GM18870 (cell line): ENCODE results near the gene PHACTR3.

Experiments
- ATAC-seq: cut with Tn5 transposase; IDR thresholded peaks from one replicate; pipeline ENCODE4 v1.9.1; 2021; ENCODE audit warnings: moderate library complexity; ENCODE audit not compliant: unreplicated experiment

Gene PHACTR3

DNA sequence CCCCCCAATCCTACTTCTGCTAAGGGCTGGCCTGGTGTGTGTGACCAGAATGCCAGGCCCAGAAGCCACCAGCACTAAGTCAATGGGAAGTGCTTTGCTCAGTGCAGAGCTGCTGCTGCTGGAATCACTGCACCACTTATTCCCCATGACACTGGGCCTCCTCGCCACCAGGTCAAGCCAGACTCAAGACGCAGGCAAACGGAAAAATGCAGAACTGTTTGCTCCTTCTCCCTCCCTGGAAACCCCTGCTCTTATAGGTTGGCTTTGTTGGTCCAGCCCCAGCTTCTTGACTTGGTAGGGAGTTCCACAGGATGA is 121.9 kb downstream of the PHACTR3 start:
- ATAC-seq = no peak

DNA sequence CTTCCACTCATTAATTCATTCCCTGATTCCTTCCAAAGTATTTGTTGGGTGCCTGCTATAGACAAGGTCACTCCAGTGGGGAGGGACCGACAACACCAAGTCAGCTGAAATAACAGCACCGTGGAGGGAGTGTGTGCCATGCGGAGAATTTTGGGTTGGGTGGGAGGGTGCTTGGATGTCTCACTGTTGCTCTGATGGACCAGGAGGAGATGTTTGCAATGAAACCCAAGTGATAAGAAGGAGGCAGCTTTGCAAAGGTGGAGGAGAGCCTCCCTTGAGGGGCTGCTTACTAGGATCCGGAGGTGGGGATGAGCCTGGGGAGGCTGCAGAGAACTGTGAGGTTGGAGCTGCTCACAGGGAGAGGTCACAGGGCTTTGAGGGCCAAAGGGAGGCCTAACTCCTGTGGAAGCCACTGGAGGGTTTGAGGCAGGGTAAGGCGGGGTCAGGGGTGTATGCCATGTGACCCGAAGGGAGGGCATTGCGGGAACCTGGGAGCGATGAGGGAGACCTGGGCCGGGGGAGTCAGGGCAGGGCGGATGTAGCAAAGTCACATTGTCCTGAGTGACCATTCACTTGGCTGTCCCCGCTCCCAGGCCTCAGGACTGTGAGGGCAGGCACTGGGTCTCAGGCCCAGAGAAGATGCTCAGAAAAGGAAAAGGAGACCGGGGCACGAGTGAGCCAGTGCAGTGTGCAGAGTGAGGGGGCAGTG is 124.5 kb downstream of the PHACTR3 start:
- no peak for ATAC-seq

DNA sequence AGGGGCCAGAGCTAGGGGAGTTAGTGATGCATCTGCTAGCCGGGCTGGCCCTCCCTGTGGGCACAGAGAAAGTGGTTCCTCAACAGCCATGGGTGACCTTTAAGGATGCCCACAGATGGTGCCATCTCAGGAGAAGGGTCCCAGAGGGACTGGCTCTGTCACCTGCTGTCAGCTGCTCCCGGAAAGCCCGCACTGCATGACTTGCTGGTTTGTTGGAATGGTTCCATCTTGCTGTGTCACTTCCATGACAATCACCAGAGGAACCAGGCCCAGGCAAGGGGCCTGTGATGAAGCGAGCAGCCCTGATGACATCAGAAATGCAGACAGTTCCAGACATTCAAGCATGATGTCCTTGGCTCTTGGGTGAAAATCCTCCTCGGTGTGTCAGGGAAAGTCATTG is 125.2 kb downstream of the PHACTR3 start:
- no peak for ATAC-seq

DNA sequence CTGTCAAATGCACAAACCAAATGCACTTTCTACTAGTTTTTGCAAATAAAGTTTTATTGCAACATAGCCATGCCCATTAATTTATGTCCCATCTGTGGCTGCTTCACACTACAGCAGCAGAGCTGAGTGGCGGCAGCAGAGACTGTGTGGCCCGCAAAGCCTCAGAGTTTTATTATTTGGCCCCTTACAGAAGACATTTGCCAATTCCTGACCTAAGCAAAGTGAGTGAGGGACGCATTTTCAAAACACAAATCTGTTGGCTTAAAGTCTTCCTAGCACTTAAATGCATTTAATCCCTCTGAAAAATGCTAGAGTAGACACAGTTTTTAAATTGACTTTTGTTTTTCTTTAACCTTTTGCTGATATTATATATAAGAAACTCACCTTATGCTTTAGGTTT is 126.4 kb downstream of the PHACTR3 start:
- no peak for ATAC-seq

DNA sequence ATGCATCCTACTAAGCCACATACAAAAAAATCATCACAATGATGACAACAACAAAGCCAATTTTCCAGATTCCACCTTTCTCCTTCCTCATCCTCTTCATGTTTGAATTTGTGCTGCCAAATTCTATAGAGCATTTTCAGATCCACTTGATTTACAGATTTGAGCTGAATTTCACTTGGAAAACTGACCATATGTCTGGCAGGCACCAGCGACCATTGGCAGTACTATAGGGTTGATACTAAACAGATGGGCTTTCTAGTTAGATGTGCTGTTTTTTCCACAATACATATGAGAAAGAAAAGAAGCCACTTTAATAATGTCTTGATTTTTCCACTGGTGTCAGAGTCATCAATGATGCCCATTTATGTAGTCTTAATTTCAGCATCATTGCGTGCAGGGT is 127.0 kb downstream of the PHACTR3 start:
- ATAC-seq = no peak

DNA sequence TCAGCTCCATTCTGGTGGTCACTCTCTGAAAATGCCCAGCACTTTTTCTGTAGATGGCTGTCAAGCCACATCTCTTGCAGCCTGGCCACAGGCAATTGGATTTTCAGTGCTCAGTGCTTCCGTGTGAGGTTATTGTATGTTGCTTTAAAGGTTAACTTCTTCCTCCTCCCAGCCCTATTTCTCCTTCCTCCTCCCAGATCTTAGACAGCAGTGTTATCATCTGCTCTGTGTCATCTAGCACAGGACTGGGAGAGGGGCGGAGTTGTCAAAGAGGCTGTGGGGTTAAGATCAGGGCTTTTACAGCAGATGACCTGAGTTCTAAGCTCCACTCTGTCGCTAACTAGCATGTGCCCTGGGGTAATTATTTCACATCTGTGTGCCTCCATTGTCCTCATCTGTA is 129.0 kb downstream of the PHACTR3 start:
- ATAC-seq = no peak

DNA sequence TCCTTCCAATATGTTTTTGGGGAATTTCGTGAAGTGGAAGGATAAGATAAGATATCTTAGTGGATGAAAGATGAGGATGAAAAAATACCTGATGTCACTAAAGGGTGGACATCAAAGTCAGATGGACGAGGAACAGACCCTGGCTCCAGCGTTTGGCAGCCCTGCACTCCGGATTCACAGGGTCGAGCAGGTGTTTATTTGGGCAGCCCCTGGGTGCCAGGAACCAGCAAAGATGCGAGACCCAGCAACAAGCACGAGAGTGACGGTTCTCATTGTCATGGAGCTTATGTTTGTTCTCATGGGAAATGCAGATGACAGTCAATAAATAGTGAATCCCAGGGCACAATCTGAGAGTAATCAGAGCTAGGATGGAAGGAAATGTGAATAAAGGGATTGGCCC is 131.1 kb downstream of the PHACTR3 start:
- ATAC-seq = no peak

DNA sequence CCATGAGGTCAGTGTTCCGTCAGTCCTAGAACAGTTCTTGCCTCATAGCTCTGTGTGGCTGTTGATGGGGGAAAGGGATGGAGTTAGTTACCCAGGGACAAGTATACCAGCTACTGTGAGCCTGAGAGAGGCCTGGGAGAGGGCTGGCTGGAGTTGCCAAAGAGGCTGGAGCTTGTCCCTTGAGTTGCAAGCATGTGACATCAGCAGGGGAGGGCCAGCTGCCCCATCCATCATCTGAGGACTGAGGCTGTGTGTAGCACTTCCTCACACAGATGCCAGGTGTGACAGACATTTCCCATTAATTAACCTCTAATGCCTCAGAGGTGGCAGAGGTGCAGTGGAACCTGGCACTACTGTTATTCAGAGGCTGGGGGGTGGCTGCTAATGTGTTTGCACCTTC is 131.6 kb downstream of the PHACTR3 start:
- no peak for ATAC-seq

DNA sequence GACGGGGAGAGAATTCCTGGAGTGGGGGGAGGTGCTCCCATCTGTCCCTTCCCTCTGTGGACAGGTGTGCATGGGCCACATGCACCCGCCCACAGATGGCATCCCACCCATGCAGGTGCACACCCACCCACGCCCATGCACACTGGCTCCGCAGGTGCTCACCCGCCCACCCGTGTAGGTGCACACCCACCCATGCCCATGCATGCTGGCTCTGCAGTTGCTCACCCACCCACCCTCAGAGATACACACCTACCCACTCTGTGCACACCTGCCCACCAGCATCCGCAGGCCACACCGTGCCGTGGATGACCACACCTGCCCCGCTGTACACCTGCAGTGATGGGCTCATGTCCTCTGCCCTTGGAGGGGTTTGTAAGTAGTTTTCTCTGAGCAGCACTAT is 132.0 kb downstream of the PHACTR3 start:
- no peak for ATAC-seq

DNA sequence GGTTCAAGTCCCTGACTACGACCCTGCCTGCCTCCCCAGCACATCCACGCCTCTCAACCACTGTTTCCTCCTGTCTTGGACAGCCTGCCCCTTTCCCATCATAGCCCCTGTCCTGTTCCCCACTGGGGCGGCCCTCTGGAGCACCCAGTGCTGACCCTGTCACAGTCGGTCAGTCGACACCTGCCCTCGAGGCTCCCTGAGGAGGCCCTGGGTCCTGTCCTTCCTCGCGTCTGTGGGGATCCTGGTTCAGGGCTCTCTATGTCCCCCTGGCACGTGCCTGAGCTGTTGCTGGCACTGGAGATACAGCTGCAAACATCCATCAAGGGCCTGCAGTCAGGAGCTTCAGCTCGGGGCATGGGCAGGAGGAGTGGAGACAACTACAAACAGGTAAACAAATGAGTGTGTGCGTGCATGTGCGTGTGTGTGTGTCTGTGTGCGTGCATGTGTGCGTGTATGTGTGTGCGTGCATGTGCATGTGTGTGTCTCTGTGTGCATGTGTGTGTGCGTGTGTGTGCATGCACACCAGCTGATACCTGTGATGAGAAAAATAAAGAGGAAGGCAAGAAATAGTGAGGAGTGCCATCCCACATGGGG is 132.8 kb downstream of the PHACTR3 start:
- no peak for ATAC-seq

DNA sequence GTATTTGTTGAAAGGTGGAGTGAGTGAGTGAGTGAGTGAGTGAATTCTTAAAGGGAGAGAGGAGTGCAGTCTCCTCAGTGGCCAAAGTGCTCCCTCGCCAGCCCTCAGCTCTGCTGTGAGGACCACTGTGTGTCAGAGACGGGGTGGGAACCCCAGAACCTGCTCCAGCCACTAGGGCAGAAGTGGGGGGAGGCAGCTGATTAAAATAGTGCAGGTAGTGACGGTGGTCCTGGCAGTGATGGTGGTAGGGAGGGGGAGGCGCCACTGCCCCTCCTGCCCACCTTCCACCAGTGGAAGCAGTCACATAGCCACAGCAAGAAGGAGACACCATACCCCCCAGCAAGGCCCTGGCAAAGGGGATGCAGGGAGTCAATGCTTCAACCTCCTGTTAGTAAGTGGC is 133.5 kb downstream of the PHACTR3 start:
- no peak for ATAC-seq

DNA sequence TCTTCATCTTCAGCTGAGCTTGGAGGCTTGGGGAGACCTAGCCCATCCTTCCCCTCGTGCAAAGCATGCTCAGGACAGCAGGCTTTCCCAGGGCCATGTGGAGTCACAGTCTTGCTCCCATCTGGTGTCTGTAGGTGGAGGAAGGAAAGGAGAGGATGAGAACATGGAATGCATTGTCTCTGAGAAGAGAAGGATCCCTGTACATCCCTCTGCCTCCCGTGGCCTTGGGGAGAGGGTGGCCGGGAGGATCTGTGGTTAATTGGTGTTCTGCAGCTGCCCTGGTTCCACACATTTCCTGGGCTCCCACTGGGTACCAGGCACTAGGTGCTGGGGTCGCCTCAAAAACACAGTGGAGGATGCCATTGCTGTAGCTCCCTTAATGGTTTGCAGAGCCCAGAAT is 134.5 kb downstream of the PHACTR3 start:
- no peak for ATAC-seq

DNA sequence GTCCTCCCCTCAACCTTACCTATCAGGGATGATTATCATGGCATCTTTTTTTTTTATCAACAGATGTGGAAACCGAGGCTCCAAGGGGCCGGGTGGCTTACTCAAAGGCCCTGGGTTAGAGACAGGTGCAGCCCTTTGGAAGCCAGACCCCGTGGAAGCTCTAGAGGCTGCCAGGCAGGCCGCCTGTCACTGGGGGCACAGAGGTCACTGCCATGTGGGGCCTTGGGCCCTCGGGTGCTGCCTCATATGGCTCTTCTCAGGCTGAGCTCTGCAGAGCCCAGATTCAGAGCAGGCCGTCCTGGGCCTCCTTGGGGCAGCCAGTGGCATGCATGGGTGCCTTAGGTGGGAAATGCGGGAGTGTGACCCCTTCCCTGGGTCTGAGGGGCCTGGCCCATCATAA is 136.3 kb downstream of the PHACTR3 start:
- no peak for ATAC-seq

DNA sequence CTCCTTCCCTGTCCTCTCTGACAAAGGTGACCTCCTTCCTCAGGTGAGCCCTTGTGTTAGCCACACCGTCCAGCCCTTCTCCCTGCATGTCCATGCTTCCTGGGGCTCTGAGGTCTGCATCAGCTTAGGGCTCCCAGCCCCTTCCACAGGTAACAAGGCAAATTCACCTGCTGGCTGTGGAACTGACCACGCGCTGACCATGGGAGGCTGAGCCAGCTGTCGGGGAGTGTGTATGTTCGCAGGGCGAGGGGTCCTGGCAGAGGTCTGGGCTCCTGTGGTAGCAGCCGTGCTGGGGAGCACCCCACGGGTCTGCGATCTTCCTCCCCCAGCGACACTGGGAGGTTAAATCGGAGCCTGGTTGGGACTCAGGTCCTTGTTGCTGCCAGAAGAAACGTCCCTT is 136.7 kb downstream of the PHACTR3 start:
- no peak for ATAC-seq

DNA sequence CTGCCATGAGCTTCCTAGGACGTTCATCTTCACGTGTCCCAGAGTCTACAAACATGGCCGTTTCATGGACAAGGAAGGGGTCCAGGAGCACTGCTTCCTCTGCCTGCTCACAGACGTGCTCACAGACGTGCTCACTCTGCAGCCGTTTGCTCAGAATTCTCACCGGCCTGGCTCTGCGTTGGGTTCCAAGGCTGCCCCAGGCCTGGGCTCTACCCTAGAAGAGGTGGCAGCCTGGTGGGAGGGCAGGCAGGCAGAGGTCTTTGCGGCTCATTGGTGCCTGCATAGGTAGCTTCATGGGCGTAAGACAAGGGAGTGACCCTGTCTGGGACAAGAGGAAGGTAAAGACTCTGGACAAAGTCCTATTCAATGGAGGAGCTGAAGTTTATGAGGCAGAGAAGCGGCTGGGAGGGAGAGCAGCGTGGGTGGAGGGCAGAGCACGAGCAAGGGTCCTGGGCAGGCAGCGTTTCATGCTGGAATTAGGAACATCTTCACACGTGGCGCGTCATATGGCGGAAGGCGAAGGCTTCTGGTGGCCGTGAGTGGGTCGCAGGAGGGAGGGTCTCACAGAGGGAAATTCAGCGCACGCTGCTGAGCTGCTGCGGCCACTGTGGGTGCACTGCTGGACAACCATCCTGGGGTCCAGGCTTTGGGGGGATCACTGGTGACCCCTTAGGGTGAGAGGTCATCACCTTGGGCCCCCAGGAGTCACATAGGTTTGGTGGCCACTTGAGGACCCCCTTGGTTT is 138.2 kb downstream of the PHACTR3 start:
- ATAC-seq = no peak

DNA sequence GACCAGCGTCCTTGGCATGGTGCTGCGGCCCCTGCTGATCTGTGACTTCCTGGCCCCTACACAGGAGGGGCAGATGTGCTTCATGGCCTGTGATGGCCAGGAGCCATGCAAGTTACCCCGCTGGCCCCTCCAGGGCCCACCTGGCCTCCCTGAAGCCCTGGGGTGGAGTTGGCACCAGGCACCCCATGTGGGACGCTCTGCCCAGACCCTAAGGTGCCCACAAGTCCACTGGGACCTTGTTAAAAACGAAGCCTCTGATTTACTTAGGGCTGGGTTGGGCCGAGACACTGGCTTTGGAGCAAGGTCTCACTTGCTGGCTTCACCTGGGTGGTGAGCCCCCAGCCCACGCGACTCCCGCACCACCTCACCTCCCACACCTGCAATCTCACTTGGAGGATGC is 139.0 kb downstream of the PHACTR3 start:
- no peak for ATAC-seq

DNA sequence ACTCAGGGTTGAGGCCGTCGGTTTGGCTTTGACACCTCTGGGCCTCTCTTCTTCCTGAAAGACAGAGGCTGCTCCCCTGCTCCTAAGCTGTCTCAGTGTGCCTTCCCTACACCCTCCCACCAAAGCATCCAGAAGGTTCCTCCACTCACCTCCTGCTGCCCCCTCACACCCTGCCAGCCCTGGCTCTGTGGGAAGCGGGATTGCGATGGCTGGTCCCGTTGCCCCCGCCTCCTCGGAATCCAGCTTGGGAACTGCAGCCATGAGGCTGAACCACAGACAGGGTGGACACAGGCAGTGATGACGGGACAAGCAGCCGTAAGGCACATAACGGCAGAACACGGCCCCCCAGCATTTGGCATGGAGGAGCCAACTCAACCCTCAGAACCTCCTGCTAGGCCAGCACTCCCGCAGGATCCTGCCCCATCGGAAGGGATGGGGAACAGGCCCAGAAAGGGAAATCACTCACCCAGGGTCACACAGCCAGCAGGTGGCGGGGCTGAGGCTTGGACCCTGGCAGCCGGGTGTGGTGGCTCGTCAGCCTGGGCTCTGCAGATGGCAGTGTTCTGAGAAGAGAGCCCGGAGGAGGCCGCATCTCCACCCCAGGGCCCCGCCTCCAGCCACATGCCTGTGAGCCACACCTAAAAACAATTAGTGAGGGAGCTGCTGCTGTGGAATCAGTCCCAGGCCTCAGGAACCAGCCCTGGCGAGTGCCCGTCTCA is 139.6 kb downstream of the PHACTR3 start:
- no peak for ATAC-seq

DNA sequence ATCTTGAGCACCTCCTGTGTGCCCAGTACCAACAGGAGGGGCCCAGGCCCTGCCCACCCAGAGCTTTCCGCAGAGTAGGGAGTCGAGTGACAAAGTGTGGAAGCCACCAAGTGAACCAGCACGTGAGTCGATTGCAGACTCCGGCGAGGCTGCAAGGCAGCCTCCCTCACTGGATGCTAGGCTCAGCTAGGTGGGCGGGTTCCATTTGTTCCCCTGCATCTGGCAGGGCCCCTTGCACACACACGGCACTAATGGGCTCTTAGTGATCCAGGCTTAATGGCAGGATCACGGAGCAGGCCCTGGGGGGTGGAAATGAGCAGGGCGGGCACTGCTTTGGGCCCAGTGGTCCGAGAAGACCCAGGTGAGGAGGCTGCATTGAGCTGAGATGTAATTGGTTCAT is 140.4 kb downstream of the PHACTR3 start:
- no peak for ATAC-seq

DNA sequence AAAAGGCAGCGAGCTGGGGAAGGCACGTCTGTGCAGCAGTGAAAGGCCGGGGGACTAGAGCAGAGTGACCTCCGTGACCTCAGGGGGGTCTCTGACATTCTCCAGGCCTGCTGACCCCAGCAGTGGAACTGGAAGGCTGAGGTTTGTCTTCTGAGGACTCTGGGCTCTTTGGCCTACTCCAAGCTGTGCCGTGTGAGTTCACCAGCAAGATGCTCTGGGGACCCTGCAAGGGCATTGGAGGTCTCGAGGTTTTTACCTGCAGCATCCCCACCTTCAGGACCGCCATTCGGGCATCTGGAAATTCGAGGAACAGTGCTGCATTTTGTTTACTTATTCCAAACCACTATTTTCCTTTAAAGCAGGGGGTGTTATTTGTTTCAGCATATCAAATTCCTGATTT is 140.9 kb downstream of the PHACTR3 start:
- no peak for ATAC-seq

DNA sequence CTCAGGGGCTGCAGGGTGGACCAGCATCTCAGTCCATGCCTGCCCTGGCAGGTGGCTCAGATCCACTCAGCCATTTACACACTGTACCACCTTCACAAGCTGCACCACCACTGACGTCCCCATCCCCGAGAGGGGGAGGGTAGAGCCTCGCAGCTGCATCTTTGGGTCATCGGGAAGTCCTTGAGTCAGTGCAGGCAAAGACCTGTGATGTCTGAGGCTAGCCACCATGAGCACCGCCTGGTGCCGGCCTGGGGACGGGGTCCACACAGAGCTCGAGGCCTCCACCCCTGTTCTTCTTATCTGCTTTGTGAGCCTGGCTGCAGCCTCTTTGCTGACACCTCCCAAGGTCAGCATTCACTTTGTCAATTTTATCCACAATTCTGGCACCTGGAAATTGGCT is 141.4 kb downstream of the PHACTR3 start:
- ATAC-seq = no peak

DNA sequence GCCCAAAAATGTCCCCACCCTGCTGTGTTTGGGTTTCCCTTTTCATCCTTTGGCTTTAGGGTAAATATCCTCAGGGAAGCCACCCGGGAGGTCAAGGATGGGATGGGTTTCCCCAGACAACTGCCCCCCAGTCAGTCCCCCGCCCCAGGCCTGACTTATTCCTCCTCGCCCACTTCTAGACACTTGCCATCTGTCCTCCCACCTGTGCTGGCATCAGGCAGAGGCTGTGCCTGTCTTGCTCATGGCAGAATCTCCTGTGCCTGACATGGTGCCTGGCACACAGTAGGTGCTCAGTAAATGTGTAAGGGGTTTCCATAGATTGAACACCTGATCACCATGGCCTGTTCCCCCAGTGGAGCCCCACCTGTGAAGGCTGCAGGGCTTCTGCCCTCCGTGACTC is 141.8 kb downstream of the PHACTR3 start:
- ATAC-seq = no peak
